Body of pancreas (tissue), 4 donors: ENCODE results near the gene USP6NL. TPM values are rescaled to one million over a fixed set of nuclear protein-coding genes. Genes with fewer than 3 reads are reported as not detected.

Source experiments
- ATAC-seq: fragments of 150-250 bp; one replicate; pipeline ENCODE4 v1.9.1; 2016
- DNase-seq, 4 donors: peaks; one replicate each; pipeline ENCODE4 v3.0.0-alpha.2; 2019
- H3K27ac ChIP-seq, 4 donors: fragments of 200-600 bp; sonication (generic); 1 replicate in 3 of 4; 2 replicates in 1 of 4; pipeline versions ENCODE4 v1.5.1 to v1.6.1; 2016 to 2019; ENCODE audit warnings: mild to moderate bottlenecking in 1 of 4, mixed read lengths in 1 of 4, moderate library complexity in 1 of 4
- H3K27me3 ChIP-seq, 2 donors: fragments of 200-600 bp; sonication (generic); one replicate each; pipeline ENCODE4 v1.6.0; 2016; ENCODE audit warnings: mild to moderate bottlenecking in 1 of 2
- H3K36me3 ChIP-seq, 2 donors: fragments of 200-600 bp; sonication (generic); replicated peaks in 1 of 2; 2 replicates each; pipeline ENCODE4 v1.5.1; 2016; ENCODE audit warnings: low read depth in 2 of 2; ENCODE audit not compliant: insufficient read depth in 1 of 2
- H3K4me1 ChIP-seq: fragments of 200-600 bp; sonication (generic); one replicate; pipeline ENCODE4 v1.6.0; 2016
- H3K4me3 ChIP-seq, 2 donors: fragments of 200-600 bp; sonication (generic); 1 replicate in 1 of 2; 2 replicates in 1 of 2; pipeline ENCODE4 v1.5.1; 2016 to 2019
- H3K9me3 ChIP-seq, 3 donors: fragments of 200-600 bp; sonication (generic); 1 replicate in 2 of 3; 2 replicates in 1 of 3; pipeline ENCODE4 v1.5.1; 2016
- CTCF ChIP-seq, 7 experiments: fragments of 450-650 bp in 4 of 7; fragments of 200-600 bp in 3 of 7; sonication (generic) in 3 of 7; IDR thresholded peaks; one replicate each; pipeline ENCODE4 v1.5.1; 2016 to 2019; ENCODE audit warnings: antibody characterized with exemption in 7 of 7
- POLR2A ChIP-seq, 3 donors: fragments of 450-650 bp; IDR thresholded peaks; one replicate each; pipeline ENCODE4 v1.6.1; 2016; ENCODE audit warnings: antibody characterized with exemption in 3 of 3, mild to moderate bottlenecking in 2 of 3
- WGBS, 2 donors: methylation state at CpG; one replicate each; pipeline ENCODE4 v1.1.5; 2017; 5-methylcytosine and 5-hydroxymethylcytosine counted together
- intact Hi-C: fragments of 100-400 bp; cut with DNase I; formaldehyde crosslinking; loops from one replicate; pipeline ENCODE4 v1.15.1; 2023
- total RNA-seq, 2 donors: library from RNA; depleted of rRNA; stranded (reverse); fragments of >200 nt; gene quantifications; one replicate each; pipeline ENCODE4 v1.1.0, GENCODE V29; 2016

The USP6NL gene
- total RNA-seq, 2 donors from 2014 or later = 13.7 to 16.8 TPM

GRCh38 chr10:11504566-11505285 is 106.7 kb downstream of the USP6NL start:
- peaks cover 0 to 2% of the 10 kb centered on the region in 2 donors for H3K36me3 ChIP-seq
- H3K9me3 ChIP-seq = no peaks in the 10 kb centered on the region
- no peak overlapping the region for H3K4me3 ChIP-seq
- no peak for ATAC-seq
- H3K27ac ChIP-seq = no peak overlapping the region
- TF ChIP-seq CTCF (IDR thresholded peaks at IDR 0.05) (no peak), POLR2A (IDR thresholded peaks at IDR 0.05) (no peak)
- DNase-seq = no peak
- 89 to 91% methylated on average over 7 of the region's 7 CpGs for WGBS, 2 donors
- H3K27me3 ChIP-seq = no peaks in the 10 kb centered on the region
- intact Hi-C loops = no loop called here
- no peaks in the 10 kb centered on the region for H3K4me1 ChIP-seq

- H3K9me3 ChIP-seq = no peaks in the 10 kb centered on the region
- no peak for ATAC-seq
- no peaks in the 10 kb centered on the region for H3K36me3 ChIP-seq
- peaks cover 4% of the 10 kb centered on the region for H3K4me1 ChIP-seq
- intact Hi-C loops = no loop called here
- no peaks in the 10 kb centered on the region for H3K27me3 ChIP-seq
- TF ChIP-seq CTCF (IDR thresholded peaks at IDR 0.05) (no peak), POLR2A (IDR thresholded peaks at IDR 0.05) (no peak)
- no peak overlapping the region for H3K27ac ChIP-seq
- H3K4me3 ChIP-seq = no peak overlapping the region
- 91 to 97% methylated on average over 3 of the region's 3 CpGs for WGBS, 2 donors
- DNase-seq = no peak
Measured at GRCh38 chr10:11501600-11501999, 109.8 kb downstream of the USP6NL start.

GRCh38 chr10:11499425-11500071 is 111.9 kb downstream of the USP6NL start:
- DNase-seq (no peak), ATAC-seq (no peak)
- Histone ChIP-seq H3K4me1 (peaks cover 4% of the 10 kb centered on the region), H3K4me3 (no peak overlapping the region), H3K36me3 (no peaks in the 10 kb centered on the region), H3K27ac (no peak overlapping the region), H3K9me3 (no peaks in the 10 kb centered on the region), H3K27me3 (no peaks in the 10 kb centered on the region)
- 87 to 90% methylated on average over 4 of the region's 4 CpGs for WGBS, 2 donors
- TF ChIP-seq CTCF (IDR thresholded peaks at IDR 0.05) (no peak), POLR2A (IDR thresholded peaks at IDR 0.05) (no peak)
- intact Hi-C loops = no loop called here

- 83 to 91% methylated on average over 2 of the region's 2 CpGs for WGBS, 2 donors
- TF ChIP-seq POLR2A (IDR thresholded peaks at IDR 0.05) (no peak), CTCF (IDR thresholded peaks at IDR 0.05) (no peak)
- no peak for DNase-seq
- no peak overlapping the region for H3K27ac ChIP-seq
- H3K4me1 ChIP-seq = peaks cover 4% of the 10 kb centered on the region
- H3K36me3 ChIP-seq = peaks cover 0 to 2% of the 10 kb centered on the region in 2 donors
- H3K27me3 ChIP-seq = no peaks in the 10 kb centered on the region
- ATAC-seq = no peak
- H3K4me3 ChIP-seq = no peak overlapping the region
- no peaks in the 10 kb centered on the region for H3K9me3 ChIP-seq
- intact Hi-C loops = no loop called here
Measured at GRCh38 chr10:11498399-11498798, 113.1 kb downstream of the USP6NL start.
